GM13977 (cell line): Measurements from ENCODE around the gene DNLZ.
A peak's percentile ranks its signal among the peaks of the same experiment; 100 is the strongest.

Experiments
- DNase-seq: peaks from one replicate; pipeline ENCODE4 v3.0.0; 2012; ENCODE audit warnings: low spot score
- in situ Hi-C: fragments of 300-500 bp; cut with MboI; formaldehyde crosslinking; loops from one replicate; pipeline ENCODE4 v1.12.0; 2022; ENCODE audit warnings: low sequenced_read_pairs, low pct_unique_long_range_greater_than_20kb, mixed read lengths, inconsistent platforms; ENCODE audit not compliant: unreplicated experiment
- TF ChIP-seq, protein P1 (sequence below): IDR thresholded peaks from 2 replicates; pipeline ENCODE4 v1.5.1; 2012; ENCODE audit warnings: mild to moderate bottlenecking, control low read depth; ENCODE audit not compliant: insufficient read depth; ENCODE audit errors: extremely low read depth, missing control alignments

The DNLZ gene

GRCh38 chr9:136339173-136339957 lies 24.2 kb downstream of the DNLZ start:
- DNase-seq = peak; percentile 85
- in situ Hi-C loops = no loop called here
- TF ChIP-seq, protein P1, sequence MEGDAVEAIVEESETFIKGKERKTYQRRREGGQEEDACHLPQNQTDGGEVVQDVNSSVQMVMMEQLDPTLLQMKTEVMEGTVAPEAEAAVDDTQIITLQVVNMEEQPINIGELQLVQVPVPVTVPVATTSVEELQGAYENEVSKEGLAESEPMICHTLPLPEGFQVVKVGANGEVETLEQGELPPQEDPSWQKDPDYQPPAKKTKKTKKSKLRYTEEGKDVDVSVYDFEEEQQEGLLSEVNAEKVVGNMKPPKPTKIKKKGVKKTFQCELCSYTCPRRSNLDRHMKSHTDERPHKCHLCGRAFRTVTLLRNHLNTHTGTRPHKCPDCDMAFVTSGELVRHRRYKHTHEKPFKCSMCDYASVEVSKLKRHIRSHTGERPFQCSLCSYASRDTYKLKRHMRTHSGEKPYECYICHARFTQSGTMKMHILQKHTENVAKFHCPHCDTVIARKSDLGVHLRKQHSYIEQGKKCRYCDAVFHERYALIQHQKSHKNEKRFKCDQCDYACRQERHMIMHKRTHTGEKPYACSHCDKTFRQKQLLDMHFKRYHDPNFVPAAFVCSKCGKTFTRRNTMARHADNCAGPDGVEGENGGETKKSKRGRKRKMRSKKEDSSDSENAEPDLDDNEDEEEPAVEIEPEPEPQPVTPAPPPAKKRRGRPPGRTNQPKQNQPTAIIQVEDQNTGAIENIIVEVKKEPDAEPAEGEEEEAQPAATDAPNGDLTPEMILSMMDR = peak; percentile 95

GRCh38 chr9:136338511-136338910 lies 25.0 kb downstream of the DNLZ start:
- DNase-seq = no peak
- TF ChIP-seq, protein P1 = no peak
- in situ Hi-C loops = no loop called here

- in situ Hi-C loops = no loop called here
- TF ChIP-seq, protein P1 = no peak
- DNase-seq = no peak
Observed at GRCh38 chr9:136337416-136338395, 25.8 kb downstream of the DNLZ start.

GRCh38 chr9:136336881-136337280 lies 26.7 kb downstream of the DNLZ start:
- no peak for DNase-seq
- in situ Hi-C loops = no loop called here
- TF ChIP-seq, protein P1 = no peak

- DNase-seq = no peak
- in situ Hi-C loops = no loop called here
- TF ChIP-seq, protein P1 = no peak
Observed at GRCh38 chr9:136336156-136336870, 27.2 kb downstream of the DNLZ start.
